ENCODE measurements around the gene CCDC149.
"Not testable (repeated sequence)": the region's sequence is repeated elsewhere in the genome, so short reads cannot be mapped to it uniquely, and the experiment has no call there.

CCDC149 gene

DNA sequence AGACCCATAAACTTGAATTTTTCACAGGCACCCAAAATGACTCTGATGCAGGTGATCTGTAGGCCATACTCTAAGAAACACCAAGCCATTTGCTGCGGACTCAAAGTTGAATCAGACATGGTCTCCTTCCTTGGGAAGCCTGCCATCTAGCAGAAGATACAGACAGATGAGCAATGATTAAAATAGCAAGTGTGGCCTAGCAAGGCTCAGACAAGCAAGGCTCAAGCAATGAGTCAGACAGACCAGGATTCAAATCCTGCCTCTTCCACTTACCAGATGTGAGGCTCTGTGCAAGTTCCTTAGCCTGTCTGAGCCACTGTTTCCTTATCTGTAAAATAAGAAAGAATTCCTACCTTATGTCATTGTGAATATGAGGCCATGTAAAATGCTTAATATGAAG, 2.3 kb downstream of the CCDC149 start:
- H3K4me3 ChIP-seq (ENCODE audit: control insufficient read depth, low read depth, low read length): no peak overlapping the region
- TF ChIP-seq, protein P1, sequence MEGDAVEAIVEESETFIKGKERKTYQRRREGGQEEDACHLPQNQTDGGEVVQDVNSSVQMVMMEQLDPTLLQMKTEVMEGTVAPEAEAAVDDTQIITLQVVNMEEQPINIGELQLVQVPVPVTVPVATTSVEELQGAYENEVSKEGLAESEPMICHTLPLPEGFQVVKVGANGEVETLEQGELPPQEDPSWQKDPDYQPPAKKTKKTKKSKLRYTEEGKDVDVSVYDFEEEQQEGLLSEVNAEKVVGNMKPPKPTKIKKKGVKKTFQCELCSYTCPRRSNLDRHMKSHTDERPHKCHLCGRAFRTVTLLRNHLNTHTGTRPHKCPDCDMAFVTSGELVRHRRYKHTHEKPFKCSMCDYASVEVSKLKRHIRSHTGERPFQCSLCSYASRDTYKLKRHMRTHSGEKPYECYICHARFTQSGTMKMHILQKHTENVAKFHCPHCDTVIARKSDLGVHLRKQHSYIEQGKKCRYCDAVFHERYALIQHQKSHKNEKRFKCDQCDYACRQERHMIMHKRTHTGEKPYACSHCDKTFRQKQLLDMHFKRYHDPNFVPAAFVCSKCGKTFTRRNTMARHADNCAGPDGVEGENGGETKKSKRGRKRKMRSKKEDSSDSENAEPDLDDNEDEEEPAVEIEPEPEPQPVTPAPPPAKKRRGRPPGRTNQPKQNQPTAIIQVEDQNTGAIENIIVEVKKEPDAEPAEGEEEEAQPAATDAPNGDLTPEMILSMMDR (conservative IDR thresholded peaks at IDR 0.05; ENCODE audit: control insufficient read depth, insufficient read depth, low read depth, low read length): peak; percentile 6
- DNase-seq (ENCODE audit: low read depth): peak; percentile 88

DNA sequence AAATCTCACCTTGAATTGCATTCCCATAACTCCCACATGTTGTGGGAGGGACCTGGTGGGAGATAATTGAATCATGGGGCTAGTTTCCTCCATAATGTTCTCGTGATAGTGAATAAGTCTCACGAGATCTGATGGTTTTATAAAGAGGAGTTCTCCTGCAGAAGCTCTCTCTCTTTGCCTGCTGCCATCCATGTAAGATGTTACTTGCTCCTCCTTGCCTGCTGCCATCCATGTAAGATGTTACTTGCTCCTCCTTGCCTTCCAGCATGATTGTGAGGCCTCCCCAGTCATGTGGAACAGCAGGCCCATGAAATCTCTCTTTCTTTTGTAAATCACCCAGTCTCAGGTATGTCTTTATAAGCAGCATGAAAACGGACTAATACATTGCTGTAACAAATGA, 3.2 kb downstream of the CCDC149 start:
- DNase-seq (ENCODE audit: low read depth); H3K4me3 ChIP-seq (ENCODE audit: control insufficient read depth, low read depth, low read length): not testable (repeated sequence)

DNA sequence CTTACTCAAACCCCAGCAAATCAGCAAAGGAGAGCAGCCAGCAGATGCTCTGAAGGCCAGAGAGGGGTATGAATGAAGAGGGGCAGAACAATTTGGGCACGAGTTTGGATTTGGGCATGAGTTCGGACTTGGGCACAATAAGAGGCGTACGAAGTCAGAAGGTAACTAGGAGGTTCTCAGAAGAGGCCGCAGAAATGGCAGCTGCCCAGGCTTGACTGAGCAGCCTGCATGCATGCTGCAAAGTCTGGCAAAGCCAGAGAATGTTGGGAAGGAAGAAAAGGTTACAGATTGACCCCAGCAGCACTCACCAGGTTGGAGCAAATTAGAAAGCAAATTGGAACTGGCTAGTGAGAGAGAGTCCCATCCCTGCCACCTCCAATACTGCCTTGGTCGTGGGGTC, 15.2 kb downstream of the CCDC149 start:
- no peak for DNase-seq (ENCODE audit: low read depth)
- TF ChIP-seq, protein P1 (conservative IDR thresholded peaks at IDR 0.05; ENCODE audit: control insufficient read depth, insufficient read depth, low read depth, low read length): no peak
- no peak overlapping the region for H3K4me3 ChIP-seq (ENCODE audit: control insufficient read depth, low read depth, low read length)

DNA sequence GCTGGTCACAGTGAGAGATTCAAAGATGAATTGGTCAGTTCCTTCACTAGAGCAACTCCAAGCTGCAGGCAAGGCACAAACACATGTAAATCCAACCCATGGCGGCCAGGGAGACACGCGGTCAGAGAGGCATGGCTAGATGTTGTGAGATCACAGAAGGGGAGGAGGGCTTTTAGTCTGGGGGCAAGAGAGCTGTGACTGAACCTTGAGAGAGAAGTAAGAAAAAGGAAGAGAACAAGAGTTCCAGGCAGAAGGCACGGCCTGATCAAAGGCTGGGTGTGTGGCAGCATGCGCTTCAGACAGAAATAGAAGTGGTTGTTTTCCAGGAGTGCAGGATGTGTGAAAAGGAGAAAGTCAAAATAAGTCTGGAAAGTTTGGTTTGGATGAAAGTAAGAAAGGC, 15.9 kb downstream of the CCDC149 start:
- TF ChIP-seq, protein P1 (conservative IDR thresholded peaks at IDR 0.05; ENCODE audit: control insufficient read depth, insufficient read depth, low read depth, low read length): no peak
- DNase-seq (ENCODE audit: low read depth): no peak
- H3K4me3 ChIP-seq (ENCODE audit: control insufficient read depth, low read depth, low read length): no peak overlapping the region

DNA sequence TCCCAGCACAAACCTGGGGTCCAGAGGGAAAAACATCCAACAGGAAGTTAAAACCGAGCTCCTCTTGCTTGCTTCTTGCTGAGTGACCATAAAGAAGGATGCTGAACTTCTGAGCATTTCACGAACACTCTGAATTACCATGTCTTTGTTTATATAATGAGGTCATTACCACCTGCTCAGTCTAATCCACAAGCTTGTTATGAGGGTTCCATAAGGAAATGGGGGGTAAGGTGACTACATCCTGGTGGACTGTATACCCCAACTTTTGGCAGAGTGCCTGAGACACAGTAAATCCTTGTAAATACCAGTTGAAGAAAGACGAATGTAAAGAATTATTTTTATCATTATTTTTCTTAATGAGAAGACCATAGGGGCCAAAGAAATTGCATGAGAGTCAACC, 16.8 kb downstream of the CCDC149 start:
- no peak for DNase-seq (ENCODE audit: low read depth)
- H3K4me3 ChIP-seq (ENCODE audit: control insufficient read depth, low read depth, low read length): no peak overlapping the region
- TF ChIP-seq, protein P1 (conservative IDR thresholded peaks at IDR 0.05; ENCODE audit: control insufficient read depth, insufficient read depth, low read depth, low read length): no peak

DNA sequence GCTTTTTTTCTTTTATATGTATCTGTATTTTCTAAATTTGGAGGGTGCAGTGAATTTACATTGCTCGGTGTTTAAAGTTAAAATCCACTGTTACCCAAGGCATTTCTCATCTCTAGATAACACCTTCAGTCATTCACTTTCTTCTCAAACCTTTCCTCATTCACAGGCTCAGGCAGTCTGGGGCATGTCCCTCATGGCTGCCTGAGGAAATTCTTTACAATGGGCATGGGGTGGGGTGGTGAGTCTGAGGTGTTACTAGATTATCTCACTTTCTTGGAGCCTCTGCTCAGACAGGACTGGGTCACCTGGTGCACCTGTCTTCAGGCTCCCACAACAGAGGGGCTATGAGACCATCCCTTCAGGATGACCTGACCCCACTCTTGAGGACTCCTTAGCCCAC, 17.4 kb downstream of the CCDC149 start:
- no peak overlapping the region for H3K4me3 ChIP-seq (ENCODE audit: control insufficient read depth, low read depth, low read length)
- DNase-seq (ENCODE audit: low read depth): no peak
- TF ChIP-seq, protein P1 (conservative IDR thresholded peaks at IDR 0.05; ENCODE audit: control insufficient read depth, insufficient read depth, low read depth, low read length): no peak

DNA sequence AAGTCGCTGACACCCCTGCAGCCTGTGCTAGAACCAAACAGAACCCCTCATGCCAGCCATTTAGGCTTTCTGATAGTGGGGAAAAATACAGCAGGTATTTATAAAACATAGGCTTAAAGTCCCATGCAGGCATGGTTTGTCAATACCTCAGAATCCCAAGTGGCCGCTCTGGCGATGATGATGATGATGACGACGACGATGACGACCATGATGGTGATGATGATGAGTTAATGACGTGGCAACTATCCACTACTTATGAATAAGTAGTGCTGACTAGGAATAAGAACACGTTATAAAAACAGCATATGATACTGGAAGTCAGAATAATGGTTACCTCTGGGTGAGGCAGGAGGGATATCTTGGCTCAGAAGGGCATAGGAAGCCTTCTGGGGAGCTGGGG, 18.0 kb downstream of the CCDC149 start:
- no peak overlapping the region for H3K4me3 ChIP-seq (ENCODE audit: control insufficient read depth, low read depth, low read length)
- TF ChIP-seq, protein P1 (conservative IDR thresholded peaks at IDR 0.05; ENCODE audit: control insufficient read depth, insufficient read depth, low read depth, low read length): no peak
- DNase-seq (ENCODE audit: low read depth): no peak
